Prostate gland (tissue), 2 donors: ENCODE measurements around the gene LAIR1.

ENCODE experiments used
- POLR2A ChIP-seq: fragments of 450-650 bp; IDR thresholded peaks from one replicate; pipeline ENCODE4 v1.6.1; 2016; ENCODE audit warnings: antibody characterized with exemption, mild to moderate bottlenecking
- POLR2AphosphoS5 ChIP-seq: sonication (generic); formaldehyde crosslinking; IDR thresholded peaks from one replicate; pipeline ENCODE4 v1.6.1; 2017; ENCODE audit warnings: antibody characterized with exemption
- TF ChIP-seq, protein P1 (sequence below), 4 experiments: fragments of 200-600 bp in 2 of 4; fragments of 450-650 bp in 2 of 4; sonication (generic) in 2 of 4; IDR thresholded peaks; 1 replicate in 3 of 4; 2 replicates in 1 of 4; pipeline ENCODE4 v1.5.1; 2016 to 2019; ENCODE audit warnings: antibody characterized with exemption in 4 of 4, mild to moderate bottlenecking in 2 of 4, moderate library complexity in 2 of 4

DNA sequence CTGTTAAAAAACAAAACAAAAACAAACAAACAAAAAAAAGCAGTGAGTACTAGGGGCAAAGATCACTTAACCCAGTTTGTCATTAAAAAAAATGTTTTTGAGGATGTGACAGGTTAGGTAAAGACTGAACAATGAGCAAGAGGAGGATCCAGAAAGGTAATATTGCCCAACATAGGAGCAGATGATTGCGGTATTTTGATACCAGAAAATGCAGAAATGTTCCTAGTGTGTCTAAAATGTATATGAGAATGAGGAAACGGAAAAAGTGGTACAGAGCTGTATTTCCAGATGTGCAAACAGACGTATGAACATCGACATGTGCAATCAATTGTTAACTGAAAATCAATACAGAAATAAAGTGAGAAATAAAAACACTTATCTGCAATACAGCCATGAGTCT is 20.9 kb downstream of the LAIR1 start:
- TF ChIP-seq, protein P1, sequence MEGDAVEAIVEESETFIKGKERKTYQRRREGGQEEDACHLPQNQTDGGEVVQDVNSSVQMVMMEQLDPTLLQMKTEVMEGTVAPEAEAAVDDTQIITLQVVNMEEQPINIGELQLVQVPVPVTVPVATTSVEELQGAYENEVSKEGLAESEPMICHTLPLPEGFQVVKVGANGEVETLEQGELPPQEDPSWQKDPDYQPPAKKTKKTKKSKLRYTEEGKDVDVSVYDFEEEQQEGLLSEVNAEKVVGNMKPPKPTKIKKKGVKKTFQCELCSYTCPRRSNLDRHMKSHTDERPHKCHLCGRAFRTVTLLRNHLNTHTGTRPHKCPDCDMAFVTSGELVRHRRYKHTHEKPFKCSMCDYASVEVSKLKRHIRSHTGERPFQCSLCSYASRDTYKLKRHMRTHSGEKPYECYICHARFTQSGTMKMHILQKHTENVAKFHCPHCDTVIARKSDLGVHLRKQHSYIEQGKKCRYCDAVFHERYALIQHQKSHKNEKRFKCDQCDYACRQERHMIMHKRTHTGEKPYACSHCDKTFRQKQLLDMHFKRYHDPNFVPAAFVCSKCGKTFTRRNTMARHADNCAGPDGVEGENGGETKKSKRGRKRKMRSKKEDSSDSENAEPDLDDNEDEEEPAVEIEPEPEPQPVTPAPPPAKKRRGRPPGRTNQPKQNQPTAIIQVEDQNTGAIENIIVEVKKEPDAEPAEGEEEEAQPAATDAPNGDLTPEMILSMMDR (IDR thresholded peaks at IDR 0.05) = no peak
- TF ChIP-seq POLR2A = no peak
- TF ChIP-seq POLR2AphosphoS5 = no peak
